Neural cell (in vitro differentiated cells): Measurements from ENCODE around the gene MYRIP.

Experiments used
- EZH2 ChIP-seq: fragments of 200-600, 300-800 bp; shearing (Covaris generic), sonication (generic); IDR thresholded peaks from 2 replicates; pipeline ENCODE4 v1.6.1; 2014; ENCODE audit warnings: antibody characterized with exemption, low read length, borderline replicate concordance, mild to moderate bottlenecking; ENCODE audit not compliant: insufficient read depth, poor library complexity, severe bottlenecking
- TF ChIP-seq, protein P1 (sequence below): fragments of 450-650 bp; IDR thresholded peaks from 2 replicates; pipeline ENCODE4 v1.5.1; 2014; ENCODE audit warnings: antibody characterized with exemption, mild to moderate bottlenecking, moderate library complexity; ENCODE audit not compliant: poor library complexity, severe bottlenecking

DNA sequence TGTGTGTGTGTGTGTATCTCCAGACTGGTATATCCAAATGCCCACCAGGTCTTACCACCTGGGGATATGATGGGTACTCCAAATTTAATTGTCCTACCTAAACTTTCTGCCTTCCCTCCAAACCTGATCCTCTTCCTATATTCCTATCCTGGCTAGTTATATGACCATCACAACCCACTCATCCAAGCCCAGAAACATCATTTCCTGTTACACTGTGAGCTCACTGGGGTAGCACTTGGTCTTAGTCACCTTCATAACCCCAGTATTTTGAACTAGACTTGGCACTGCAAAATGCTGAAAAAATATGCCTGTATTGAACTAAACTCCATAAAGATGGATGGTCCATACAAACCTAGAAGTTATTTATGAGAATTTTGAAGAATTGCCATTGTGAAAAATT is 321.3 kb downstream of the MYRIP start:
- TF ChIP-seq EZH2, result no peak
- TF ChIP-seq, protein P1, sequence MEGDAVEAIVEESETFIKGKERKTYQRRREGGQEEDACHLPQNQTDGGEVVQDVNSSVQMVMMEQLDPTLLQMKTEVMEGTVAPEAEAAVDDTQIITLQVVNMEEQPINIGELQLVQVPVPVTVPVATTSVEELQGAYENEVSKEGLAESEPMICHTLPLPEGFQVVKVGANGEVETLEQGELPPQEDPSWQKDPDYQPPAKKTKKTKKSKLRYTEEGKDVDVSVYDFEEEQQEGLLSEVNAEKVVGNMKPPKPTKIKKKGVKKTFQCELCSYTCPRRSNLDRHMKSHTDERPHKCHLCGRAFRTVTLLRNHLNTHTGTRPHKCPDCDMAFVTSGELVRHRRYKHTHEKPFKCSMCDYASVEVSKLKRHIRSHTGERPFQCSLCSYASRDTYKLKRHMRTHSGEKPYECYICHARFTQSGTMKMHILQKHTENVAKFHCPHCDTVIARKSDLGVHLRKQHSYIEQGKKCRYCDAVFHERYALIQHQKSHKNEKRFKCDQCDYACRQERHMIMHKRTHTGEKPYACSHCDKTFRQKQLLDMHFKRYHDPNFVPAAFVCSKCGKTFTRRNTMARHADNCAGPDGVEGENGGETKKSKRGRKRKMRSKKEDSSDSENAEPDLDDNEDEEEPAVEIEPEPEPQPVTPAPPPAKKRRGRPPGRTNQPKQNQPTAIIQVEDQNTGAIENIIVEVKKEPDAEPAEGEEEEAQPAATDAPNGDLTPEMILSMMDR, result no peak
